Measurements from ENCODE around the gene STPG3.

Gene STPG3

GRCh38 chr9:137280474-137281344 is 29.6 kb downstream of the STPG3 start:
- DNase-seq (ENCODE audit: low spot score), result no peak

- DNase-seq (ENCODE audit: low spot score), result no peak
Observed at GRCh38 chr9:137281345-137282116, 30.4 kb downstream of the STPG3 start.

GRCh38 chr9:137286975-137287383 is 35.9 kb downstream of the STPG3 start:
- DNase-seq (ENCODE audit: low spot score), result peak; percentile 30

- DNase-seq (ENCODE audit: low spot score), result no peak
Observed at GRCh38 chr9:137293094-137293481, 42.0 kb downstream of the STPG3 start.

GRCh38 chr9:137293482-137294090 is 42.5 kb downstream of the STPG3 start:
- DNase-seq (ENCODE audit: low spot score), result no peak

- no peak for DNase-seq (ENCODE audit: low spot score)
Observed at GRCh38 chr9:137294091-137294680, 43.1 kb downstream of the STPG3 start.

- no peak for DNase-seq (ENCODE audit: low spot score)
Observed at GRCh38 chr9:137294681-137295237, 43.7 kb downstream of the STPG3 start.

GRCh38 chr9:137295238-137295811 is 44.2 kb downstream of the STPG3 start:
- no peak for DNase-seq (ENCODE audit: low spot score)

- DNase-seq (ENCODE audit: low spot score), result no peak
Observed at GRCh38 chr9:137295849-137296669, 45.0 kb downstream of the STPG3 start.

GRCh38 chr9:137296670-137297664 is 45.9 kb downstream of the STPG3 start:
- DNase-seq (ENCODE audit: low spot score), result no peak

GRCh38 chr9:137297966-137298365 is 46.9 kb downstream of the STPG3 start:
- no peak for DNase-seq (ENCODE audit: low spot score)

- DNase-seq (ENCODE audit: low spot score), result no peak
Observed at GRCh38 chr9:137298401-137299202, 47.5 kb downstream of the STPG3 start.

GRCh38 chr9:137299203-137299565 is 48.1 kb downstream of the STPG3 start:
- no peak for DNase-seq (ENCODE audit: low spot score)

GRCh38 chr9:137299938-137300337 is 48.9 kb downstream of the STPG3 start:
- no peak for DNase-seq (ENCODE audit: low spot score)

- no peak for DNase-seq (ENCODE audit: low spot score)
Observed at GRCh38 chr9:137300567-137301080, 49.5 kb downstream of the STPG3 start.

- DNase-seq (ENCODE audit: low spot score), result no peak
Observed at GRCh38 chr9:137301081-137301947, 50.2 kb downstream of the STPG3 start.

- DNase-seq (ENCODE audit: low spot score), result peak; percentile 46
Observed at GRCh38 chr9:137302118-137302448, 51.0 kb downstream of the STPG3 start, which contains the start of gene NRARP. Gene NRARP, minus strand, starts transcription at chr9:137302271. Its CDS starts 343 bp downstream, at chr9:137301928.

Measured in hematopoietic multipotent progenitor cell treated with erythropoietin and hydrocortisone succinate and interleukin-3 and kit ligand, for 17 days (in vitro differentiated cells).